Measurements from ENCODE around the gene NMT2.

GRCh38 chr10:15175587-15175986 lies 7.1 kb upstream of the NMT2 start:
- no peak for TF ChIP-seq CTCF (IDR thresholded peaks at IDR 0.05; ENCODE audit: low read depth, low read length)
- no peak for TF ChIP-seq EZH2phosphoT487 (IDR thresholded peaks at IDR 0.05; ENCODE audit: low read depth)
